Tibial artery (tissue), 4 donors: ENCODE results near the gene CDK6.

Experiments
- DNase-seq, 2 donors: peaks; one replicate each; pipeline ENCODE4 v3.0.0-alpha.2; 2019
- H3K27ac ChIP-seq, 2 donors: fragments of 200-600 bp; sonication (generic) in 1 of 2; 1 replicate in 1 of 2; 2 replicates in 1 of 2; pipeline ENCODE4 v1.5.1; 2018 to 2019; ENCODE audit warnings: mild to moderate bottlenecking in 1 of 2
- H3K27me3 ChIP-seq, 2 donors: fragments of 200-600 bp; sonication (generic) in 1 of 2; one replicate each; pipeline versions ENCODE4 v1.5.1 to v1.6.0; 2016 to 2019
- H3K36me3 ChIP-seq, 3 donors: fragments of 200-600 bp; sonication (generic) in 2 of 3; one replicate each; pipeline ENCODE4 v1.5.1; 2016 to 2019; ENCODE audit warnings: mild to moderate bottlenecking in 2 of 3
- H3K4me1 ChIP-seq, 4 donors: fragments of 200-600 bp; sonication (generic) in 2 of 4; 1 replicate in 3 of 4; 2 replicates in 1 of 4; pipeline ENCODE4 v1.5.1; 2016 to 2019
- H3K4me3 ChIP-seq, 2 donors: fragments of 200-600 bp; sonication (generic) in 1 of 2; 1 replicate in 1 of 2; 2 replicates in 1 of 2; pipeline ENCODE4 v1.5.1; 2018 to 2019; ENCODE audit warnings: mild to moderate bottlenecking in 2 of 2
- H3K9me3 ChIP-seq, 3 donors: fragments of 200-600 bp; sonication (generic) in 1 of 3; one replicate each; pipeline ENCODE4 v1.5.1; 2016 to 2019
- CTCF ChIP-seq, 2 experiments: fragments of 200-600 bp in 1 of 2; fragments of 450-650 bp in 1 of 2; IDR thresholded peaks; one replicate each; pipeline ENCODE4 v1.5.1; 2017 to 2019; ENCODE audit warnings: antibody characterized with exemption in 2 of 2, mild to moderate bottlenecking in 1 of 2, moderate library complexity in 1 of 2
- intact Hi-C: fragments of 100-400 bp; cut with DNase I; formaldehyde crosslinking; loops from one replicate; pipeline ENCODE4 v1.15.0; 2023; ENCODE audit warnings: low total_unique reads

The CDK6 gene

GRCh38 chr7:92790992-92791391 lies 45.4 kb downstream of the CDK6 start:
- H3K4me3 ChIP-seq, result no peak overlapping the region
- intact Hi-C loops, result no loop called here
- H3K4me1 ChIP-seq, result peaks cover 0 to 64% (median 26%) of the 10 kb centered on the region in 4 donors
- no peaks in the 10 kb centered on the region for H3K27me3 ChIP-seq
- TF ChIP-seq CTCF (IDR thresholded peaks at IDR 0.05), result no peak
- peak in 1 of 2 donors; percentile 72 for DNase-seq
- peaks cover 0 to 6% (median 3%) of the 10 kb centered on the region in 3 donors for H3K9me3 ChIP-seq
- H3K27ac ChIP-seq, result peak overlapping the region; percentile 58 to 69
- no peaks in the 10 kb centered on the region for H3K36me3 ChIP-seq

- DNase-seq, result no peak
- peaks cover 0 to 59% (median 30%) of the 10 kb centered on the region in 4 donors for H3K4me1 ChIP-seq
- H3K27ac ChIP-seq, result peak overlapping the region in 1 of 2 donors; percentile 69
- intact Hi-C loops, result no loop called here
- H3K4me3 ChIP-seq, result no peak overlapping the region
- H3K9me3 ChIP-seq, result peaks cover 0 to 6% (median 3%) of the 10 kb centered on the region in 3 donors
- H3K36me3 ChIP-seq, result no peaks in the 10 kb centered on the region
- H3K27me3 ChIP-seq, result no peaks in the 10 kb centered on the region
- TF ChIP-seq CTCF (IDR thresholded peaks at IDR 0.05), result no peak
Observed at GRCh38 chr7:92788559-92789183, 47.7 kb downstream of the CDK6 start.

- Histone ChIP-seq H3K4me3 (no peak overlapping the region), H3K27me3 (no peaks in the 10 kb centered on the region), H3K27ac (peak overlapping the region; percentile 47 to 60), H3K9me3 (peaks cover 0 to 6% (median 3%) of the 10 kb centered on the region in 3 donors), H3K4me1 (peaks cover 0 to 67% (median 23%) of the 10 kb centered on the region in 4 donors), H3K36me3 (no peaks in the 10 kb centered on the region)
- DNase-seq, result no peak
- intact Hi-C loops, result no loop called here
- no peak for TF ChIP-seq CTCF (IDR thresholded peaks at IDR 0.05)
Observed at GRCh38 chr7:92785923-92786322, 50.5 kb downstream of the CDK6 start.

GRCh38 chr7:92784935-92785334 lies 51.4 kb downstream of the CDK6 start:
- no peaks in the 10 kb centered on the region for H3K27me3 ChIP-seq
- TF ChIP-seq CTCF (IDR thresholded peaks at IDR 0.05), result no peak
- intact Hi-C loops, result no loop called here
- H3K9me3 ChIP-seq, result peaks cover 0 to 6% (median 3%) of the 10 kb centered on the region in 3 donors
- no peaks in the 10 kb centered on the region for H3K36me3 ChIP-seq
- H3K27ac ChIP-seq, result peak overlapping the region in 1 of 2 donors; percentile 60
- DNase-seq, result no peak
- H3K4me3 ChIP-seq, result no peak overlapping the region
- peaks cover 0 to 67% (median 19%) of the 10 kb centered on the region in 4 donors for H3K4me1 ChIP-seq

- DNase-seq, result no peak
- intact Hi-C loops, result no loop called here
- Histone ChIP-seq H3K4me1 (peaks cover 0 to 79% (median 26%) of the 10 kb centered on the region in 4 donors), H3K27me3 (no peaks in the 10 kb centered on the region), H3K36me3 (no peaks in the 10 kb centered on the region), H3K9me3 (peaks cover 0 to under 1% (median under 1%) of the 10 kb centered on the region in 3 donors), H3K27ac (peak overlapping the region; percentile 9 to 11), H3K4me3 (no peak overlapping the region)
- TF ChIP-seq CTCF (IDR thresholded peaks at IDR 0.05), result no peak
Observed at GRCh38 chr7:92783260-92784201, 52.8 kb downstream of the CDK6 start.
